CD4-positive, alpha-beta T cell treated with Interleukin-17A for 1 hour (primary cell): ENCODE measurements around the gene EAPP.
"Not testable (repeated sequence)": the region's sequence is repeated elsewhere in the genome, so short reads cannot be mapped to it uniquely, and the experiment has no call there.

Experiments used
- DNase-seq: peaks from one replicate; pipeline ENCODE4 v3.0.0-alpha.2; 2020

Gene EAPP

GRCh38 chr14:34539407-34540180, at the start of gene EAPP:
Gene EAPP (minus strand): TSS chr14:34539701. CDS start chr14:34539628, 73 bp downstream.
- DNase-seq, result peak; percentile 97

- no peak for DNase-seq
These were observed 44.0 kb upstream of the EAPP start for GRCh38 chr14:34583525-34583924.

- no peak for DNase-seq
These were observed 42.7 kb upstream of the EAPP start for GRCh38 chr14:34582117-34582680.

- DNase-seq, result no peak
These were observed 40.9 kb upstream of the EAPP start for GRCh38 chr14:34580381-34580780.

GRCh38 chr14:34571771-34572170, 32.3 kb upstream of the EAPP start:
- no peak for DNase-seq

GRCh38 chr14:34569750-34570149, 30.2 kb upstream of the EAPP start:
- DNase-seq, result no peak

- DNase-seq, result no peak
These were observed 29.3 kb upstream of the EAPP start for GRCh38 chr14:34568803-34569202.

GRCh38 chr14:34562776-34563150, 23.3 kb upstream of the EAPP start:
- no peak for DNase-seq

GRCh38 chr14:34562037-34562775, 22.7 kb upstream of the EAPP start:
- not testable (repeated sequence) for DNase-seq

GRCh38 chr14:34556498-34556829, 17.0 kb upstream of the EAPP start:
- DNase-seq, result not testable (repeated sequence)

GRCh38 chr14:34555583-34556497, 16.3 kb upstream of the EAPP start:
- not testable (repeated sequence) for DNase-seq

- peak; percentile 31 for DNase-seq
These were observed 15.2 kb upstream of the EAPP start for GRCh38 chr14:34554540-34555250.

- DNase-seq, result not testable (repeated sequence)
These were observed 9.9 kb upstream of the EAPP start for GRCh38 chr14:34549276-34549966.

GRCh38 chr14:34548472-34548981, 9.0 kb upstream of the EAPP start:
- DNase-seq, result no peak

- DNase-seq, result not testable (repeated sequence)
These were observed 7.6 kb upstream of the EAPP start for GRCh38 chr14:34547136-34547520.

GRCh38 chr14:34546272-34547135, 7.0 kb upstream of the EAPP start:
- not testable (repeated sequence) for DNase-seq

- not testable (repeated sequence) for DNase-seq
These were observed 919 bp upstream of the EAPP start for GRCh38 chr14:34540181-34541059.

GRCh38 chr14:34538871-34539406, 562 bp downstream of the EAPP start:
- no peak for DNase-seq

- not testable (repeated sequence) for DNase-seq
These were observed 1.4 kb downstream of the EAPP start for GRCh38 chr14:34538096-34538495.
